BLaER1 treated with 17β-estradiol and CSF1 and Interleukin-3, amounts not matched to agents 10 nM and 100 nM (cell line): ENCODE measurements around the gene DOK6.

Source experiments
- H3K27ac ChIP-seq, 11 experiments: shearing (Covaris generic); formaldehyde crosslinking; 2 replicates each; pipeline ENCODE4 v1.8.1; 2022
- H3K27me3 ChIP-seq, 11 experiments: shearing (Covaris generic); formaldehyde crosslinking; 2 replicates each; pipeline ENCODE4 v1.8.1; 2022
- H3K36me3 ChIP-seq, 11 experiments: shearing (Covaris generic); formaldehyde crosslinking; 2 replicates each; pipeline ENCODE4 v1.8.1; 2022
- H3K4me1 ChIP-seq, 10 experiments: shearing (Covaris generic); formaldehyde crosslinking; 2 replicates each; pipeline ENCODE4 v1.8.1; 2022
- H3K4me2 ChIP-seq, 11 experiments: shearing (Covaris generic); formaldehyde crosslinking; 2 replicates each; pipeline ENCODE4 v1.8.1; 2022
- H3K4me3 ChIP-seq, 10 experiments: shearing (Covaris generic); formaldehyde crosslinking; 2 replicates each; pipeline ENCODE4 v1.8.1; 2022
- H3K9ac ChIP-seq, 11 experiments: shearing (Covaris generic); formaldehyde crosslinking; 2 replicates each; pipeline ENCODE4 v1.8.1; 2022
- H3K9me3 ChIP-seq, 11 experiments: shearing (Covaris generic); formaldehyde crosslinking; replicated peaks in 1 of 11; 2 replicates each; pipeline ENCODE4 v1.8.1; 2022
- H4K20me1 ChIP-seq, 11 experiments: shearing (Covaris generic); formaldehyde crosslinking; 2 replicates each; pipeline ENCODE4 v1.8.1; 2022
- Cebpa-rat ChIP-seq, 11 experiments: shearing (Covaris generic); IDR thresholded peaks; 2 replicates each; pipeline ENCODE4 v1.8.1; 2022

The DOK6 gene

DNA sequence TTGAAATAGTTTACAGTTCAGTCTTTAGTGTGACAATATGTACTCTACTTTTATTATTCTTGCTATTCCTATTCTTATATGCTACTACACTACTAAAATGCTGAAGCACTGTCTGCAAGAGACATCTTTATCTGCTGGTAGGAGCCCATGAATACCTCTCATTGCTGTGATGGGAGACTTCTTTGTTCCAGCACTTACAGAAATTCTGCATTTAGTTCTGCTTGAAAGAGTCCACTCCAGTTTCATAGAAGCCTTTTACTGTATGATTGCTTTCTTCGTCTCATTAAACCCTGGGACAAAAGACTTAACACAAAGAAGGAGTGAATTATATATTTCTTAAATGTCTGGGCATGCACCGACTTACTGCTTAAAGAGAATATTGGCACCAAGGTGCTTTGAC lies 274.3 kb downstream of the DOK6 start:
- H3K9me3 ChIP-seq: no peaks in the 10 kb centered on the region
- H3K36me3 ChIP-seq: no peaks in the 10 kb centered on the region
- no peaks in the 10 kb centered on the region for H3K4me1 ChIP-seq
- H3K27ac ChIP-seq: no peak overlapping the region
- H3K9ac ChIP-seq: no peak overlapping the region
- no peak overlapping the region for H3K4me3 ChIP-seq
- no peaks in the 10 kb centered on the region for H3K27me3 ChIP-seq
- no peak for TF ChIP-seq Cebpa-rat (IDR thresholded peaks at IDR 0.05)
- H4K20me1 ChIP-seq: no peaks in the 10 kb centered on the region
- H3K4me2 ChIP-seq: no peak overlapping the region

DNA sequence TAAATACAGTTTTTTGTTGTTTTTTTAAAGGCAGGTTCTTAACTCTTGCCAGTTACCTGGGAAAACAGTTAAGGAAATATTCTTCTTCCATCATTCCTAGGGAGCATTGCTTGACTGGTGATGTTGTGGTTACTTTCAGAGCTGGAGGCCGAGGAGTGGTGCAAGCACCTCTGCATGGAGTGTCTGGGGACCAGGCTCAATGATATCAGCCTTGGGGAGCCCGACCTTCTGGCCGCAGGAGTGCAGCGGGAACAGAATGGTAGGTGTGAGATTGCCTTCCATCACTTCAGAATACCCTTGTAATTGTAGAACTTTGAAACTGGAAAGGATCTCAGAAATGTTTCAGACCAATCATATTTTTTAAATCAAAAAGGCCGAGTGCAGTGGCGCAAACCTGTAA lies 276.9 kb downstream of the DOK6 start:
- Histone ChIP-seq H3K4me2 (no peak overlapping the region), H3K9ac (no peak overlapping the region), H3K4me1 (no peaks in the 10 kb centered on the region), H3K27ac (no peak overlapping the region), H3K4me3 (no peak overlapping the region), H3K9me3 (no peaks in the 10 kb centered on the region), H3K27me3 (no peaks in the 10 kb centered on the region), H3K36me3 (no peaks in the 10 kb centered on the region), H4K20me1 (no peaks in the 10 kb centered on the region)
- TF ChIP-seq Cebpa-rat (IDR thresholded peaks at IDR 0.05): no peak

GRCh38 chr18:69680123-69680522 lies 279.4 kb downstream of the DOK6 start:
- no peaks in the 10 kb centered on the region for H3K9me3 ChIP-seq
- TF ChIP-seq Cebpa-rat (IDR thresholded peaks at IDR 0.05): no peak
- H3K4me1 ChIP-seq: no peaks in the 10 kb centered on the region
- no peak overlapping the region for H3K4me3 ChIP-seq
- no peak overlapping the region for H3K4me2 ChIP-seq
- H4K20me1 ChIP-seq: no peaks in the 10 kb centered on the region
- no peaks in the 10 kb centered on the region for H3K27me3 ChIP-seq
- H3K36me3 ChIP-seq: no peaks in the 10 kb centered on the region
- no peak overlapping the region for H3K9ac ChIP-seq
- H3K27ac ChIP-seq: no peak overlapping the region

GRCh38 chr18:69683176-69683575 lies 282.5 kb downstream of the DOK6 start:
- H3K27ac ChIP-seq: no peak overlapping the region
- H3K4me3 ChIP-seq: no peak overlapping the region
- no peaks in the 10 kb centered on the region for H3K4me1 ChIP-seq
- H3K4me2 ChIP-seq: no peak overlapping the region
- H3K9ac ChIP-seq: no peak overlapping the region
- H3K9me3 ChIP-seq: no peaks in the 10 kb centered on the region
- no peaks in the 10 kb centered on the region for H3K27me3 ChIP-seq
- H3K36me3 ChIP-seq: no peaks in the 10 kb centered on the region
- no peaks in the 10 kb centered on the region for H4K20me1 ChIP-seq
- no peak for TF ChIP-seq Cebpa-rat (IDR thresholded peaks at IDR 0.05)

GRCh38 chr18:69684789-69685188 lies 284.1 kb downstream of the DOK6 start:
- Histone ChIP-seq H3K27me3 (no peaks in the 10 kb centered on the region), H3K27ac (no peak overlapping the region), H4K20me1 (no peaks in the 10 kb centered on the region), H3K4me2 (no peak overlapping the region), H3K9me3 (no peaks in the 10 kb centered on the region), H3K36me3 (no peaks in the 10 kb centered on the region), H3K4me1 (no peaks in the 10 kb centered on the region), H3K4me3 (no peak overlapping the region), H3K9ac (no peak overlapping the region)
- TF ChIP-seq Cebpa-rat (IDR thresholded peaks at IDR 0.05): no peak

DNA sequence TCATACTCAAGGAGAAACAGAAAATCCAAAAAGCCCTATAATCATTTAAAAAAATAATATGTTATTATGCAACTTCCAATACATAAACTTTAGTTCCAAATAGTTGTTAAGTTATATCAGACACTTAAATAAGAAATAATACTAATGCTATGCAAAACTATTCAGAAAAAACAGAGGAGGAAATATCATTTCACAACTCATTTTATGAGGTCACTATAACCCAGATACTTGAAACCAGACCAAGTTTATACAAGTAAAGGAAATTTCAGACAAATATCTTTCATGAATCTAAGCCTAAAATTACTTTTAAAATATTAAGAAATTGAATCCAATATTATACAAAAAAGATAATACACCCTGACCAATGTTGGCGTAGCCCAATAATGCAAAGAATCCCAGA lies 286.2 kb downstream of the DOK6 start:
- H3K27ac ChIP-seq: no peak overlapping the region
- no peaks in the 10 kb centered on the region for H4K20me1 ChIP-seq
- no peak for TF ChIP-seq Cebpa-rat (IDR thresholded peaks at IDR 0.05)
- no peaks in the 10 kb centered on the region for H3K9me3 ChIP-seq
- no peaks in the 10 kb centered on the region for H3K27me3 ChIP-seq
- H3K4me1 ChIP-seq: no peaks in the 10 kb centered on the region
- H3K9ac ChIP-seq: no peak overlapping the region
- no peak overlapping the region for H3K4me2 ChIP-seq
- no peaks in the 10 kb centered on the region for H3K36me3 ChIP-seq
- H3K4me3 ChIP-seq: no peak overlapping the region

- Histone ChIP-seq H4K20me1 (no peaks in the 10 kb centered on the region), H3K36me3 (no peaks in the 10 kb centered on the region), H3K27ac (no peak overlapping the region), H3K4me1 (no peaks in the 10 kb centered on the region), H3K27me3 (no peaks in the 10 kb centered on the region), H3K9me3 (no peaks in the 10 kb centered on the region), H3K9ac (no peak overlapping the region), H3K4me2 (no peak overlapping the region), H3K4me3 (no peak overlapping the region)
- no peak for TF ChIP-seq Cebpa-rat (IDR thresholded peaks at IDR 0.05)
Observed at GRCh38 chr18:69689121-69689759, 288.6 kb downstream of the DOK6 start.

- H3K9ac ChIP-seq: no peak overlapping the region
Observed at GRCh38 chr18:69691008-69691760, 290.5 kb downstream of the DOK6 start.

GRCh38 chr18:69697069-69697468 lies 296.4 kb downstream of the DOK6 start:
- Histone ChIP-seq H3K36me3 (no peaks in the 10 kb centered on the region), H3K4me2 (no peak overlapping the region), H3K4me1 (no peaks in the 10 kb centered on the region), H3K9me3 (no peaks in the 10 kb centered on the region), H3K27ac (no peak overlapping the region), H3K9ac (no peak overlapping the region), H3K27me3 (no peaks in the 10 kb centered on the region), H3K4me3 (no peak overlapping the region), H4K20me1 (no peaks in the 10 kb centered on the region)
- no peak for TF ChIP-seq Cebpa-rat (IDR thresholded peaks at IDR 0.05)

More at GRCh38 chr18:69691008-69691760, 290.5 kb downstream of the DOK6 start:
- Histone ChIP-seq H3K4me1 (no peaks in the 10 kb centered on the region), H3K4me3 (no peak overlapping the region), H3K4me2 (no peak overlapping the region), H3K36me3 (no peaks in the 10 kb centered on the region), H3K27ac (no peak overlapping the region), H3K27me3 (no peaks in the 10 kb centered on the region), H4K20me1 (no peaks in the 10 kb centered on the region), H3K9me3 (no peaks in the 10 kb centered on the region)
- no peak for TF ChIP-seq Cebpa-rat (IDR thresholded peaks at IDR 0.05)

DNA sequence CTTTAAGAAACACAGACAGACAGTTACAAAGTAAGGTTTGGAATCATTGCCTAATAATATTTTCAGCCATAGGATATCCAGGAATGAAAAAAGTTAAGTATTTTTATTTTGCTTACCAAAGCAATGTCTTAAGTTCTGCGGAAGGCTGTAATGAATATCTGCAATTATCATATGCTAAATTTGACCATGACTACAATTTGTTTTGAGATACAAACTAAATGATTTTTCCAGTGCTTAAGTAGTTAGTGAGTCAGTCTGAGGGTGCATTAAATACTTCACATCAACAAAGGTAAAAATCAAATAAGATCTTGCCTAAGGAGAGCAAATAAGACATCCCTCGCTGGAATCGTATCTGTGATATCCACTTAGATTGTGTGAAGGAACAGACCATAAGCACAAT lies 297.0 kb downstream of the DOK6 start:
- H3K4me3 ChIP-seq: no peak overlapping the region

More for the DNA sequence above, 297.0 kb downstream of the DOK6 start:
- H4K20me1 ChIP-seq: no peaks in the 10 kb centered on the region
- TF ChIP-seq Cebpa-rat (IDR thresholded peaks at IDR 0.05): no peak
- no peaks in the 10 kb centered on the region for H3K4me1 ChIP-seq
- no peaks in the 10 kb centered on the region for H3K9me3 ChIP-seq
- no peak overlapping the region for H3K9ac ChIP-seq
- H3K27ac ChIP-seq: no peak overlapping the region
- no peak overlapping the region for H3K4me2 ChIP-seq
- no peaks in the 10 kb centered on the region for H3K36me3 ChIP-seq
- no peaks in the 10 kb centered on the region for H3K27me3 ChIP-seq
